Small intestine (tissue), 7 donors: Measurements from ENCODE around the gene ORC4. TPM values are rescaled to one million over a fixed set of nuclear protein-coding genes. Genes with fewer than 3 reads are reported as not detected.

Experiments
- DNase-seq, 2 donors: peaks; one replicate each; pipeline versions ENCODE4 v3.0.0 to v3.0.0-alpha.2; 2013
- FAIRE-seq: peaks from 2 replicates; lab custom pipeline; 2012; peaks lifted over from hg19 to GRCh38; lab: Jason Lieb, UNC
- H3K27ac ChIP-seq, 3 donors: one replicate each; pipeline ENCODE4 v1.5.1; 2013; ENCODE audit warnings: low read length in 2 of 3, mild to moderate bottlenecking in 2 of 3, control low read depth in 1 of 3, inconsistent platforms in 1 of 3, low read depth in 1 of 3, moderate library complexity in 1 of 3
- H3K27me3 ChIP-seq, 3 donors: one replicate each; pipeline ENCODE4 v1.6.1; 2013; ENCODE audit warnings: low read length in 3 of 3, inconsistent platforms in 1 of 3; ENCODE audit not compliant: control insufficient read depth in 3 of 3, insufficient read depth in 3 of 3
- H3K36me3 ChIP-seq, 3 donors: one replicate each; pipeline ENCODE4 v1.6.1; 2013; ENCODE audit warnings: low read length in 3 of 3, inconsistent platforms in 1 of 3, low read depth in 1 of 3, mild to moderate bottlenecking in 1 of 3, moderate library complexity in 1 of 3; ENCODE audit not compliant: control insufficient read depth in 3 of 3, insufficient read depth in 2 of 3
- H3K4me1 ChIP-seq, 3 donors: one replicate each; pipeline ENCODE4 v1.6.1; 2013; ENCODE audit warnings: low read length in 2 of 3, inconsistent platforms in 1 of 3, low read depth in 1 of 3, mild to moderate bottlenecking in 1 of 3, moderate library complexity in 1 of 3; ENCODE audit not compliant: control insufficient read depth in 3 of 3, insufficient read depth in 2 of 3
- H3K4me3 ChIP-seq, 3 donors: one replicate each; pipeline ENCODE4 v1.5.1; 2013; ENCODE audit warnings: low read length in 3 of 3, control low read depth in 1 of 3, inconsistent platforms in 1 of 3, low read depth in 1 of 3, mild to moderate bottlenecking in 1 of 3, moderate library complexity in 1 of 3
- H3K9me3 ChIP-seq, 2 donors: one replicate each; pipeline ENCODE4 v1.6.1; 2013; ENCODE audit warnings: low read depth in 1 of 2, low read length in 1 of 2; ENCODE audit not compliant: control insufficient read depth in 2 of 2, insufficient read depth in 1 of 2
- WGBS, 3 donors: extraction: QIAGEN DNeasy Blood & Tissue Kit; methylation state at CpG; one replicate each; pipeline ENCODE4 v1.1.7; 2013; 5-methylcytosine and 5-hydroxymethylcytosine counted together
- polyA plus RNA-seq, 4 donors: library from polyadenylated mRNA; stranded (reverse) in 3 of 4; unstranded in 1 of 4; fragments of 200-250 nt in 3 of 4; fragments of 120-200 nt in 1 of 4; gene quantifications; one replicate each; pipeline versions ENCODE4 v1.2.1 to v1.2.3, GENCODE V29; 2013
- donor health status: healthy with polysubstance abuse.
- donor health status: control.
- donor health status: control.
- donor health status: Bipolar disorder and iron deficiency.
- donor health status: healthy.

ORC4 gene
- polyA plus RNA-seq, 4 donors, result 10.1 to 47.7 (median 13.5) TPM

DNA sequence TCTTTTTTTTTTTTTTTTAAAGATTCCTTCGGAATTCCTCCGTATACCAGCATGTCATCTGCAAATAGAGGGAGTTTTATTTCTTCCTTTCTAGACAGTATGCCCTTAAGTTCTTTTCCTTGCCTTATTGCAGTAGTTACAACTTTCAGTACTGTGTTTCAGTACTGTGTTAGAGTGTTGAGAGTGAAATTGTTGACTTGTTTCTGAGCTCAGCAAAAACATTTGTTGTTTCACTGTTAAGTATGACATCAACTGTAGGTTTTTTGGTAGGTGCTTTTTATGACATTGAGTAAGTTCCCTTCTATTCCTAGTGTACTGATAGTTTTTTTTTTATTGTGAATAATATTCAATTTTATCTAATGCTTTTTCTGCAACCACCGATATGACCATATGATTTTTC lies 131.9 kb downstream of the ORC4 start:
- FAIRE-seq, result no peak
- no peak for DNase-seq
- Histone ChIP-seq H3K36me3 (no peaks in the 10 kb centered on the region), H3K9me3 (no peaks in the 10 kb centered on the region), H3K4me1 (no peaks in the 10 kb centered on the region), H3K27ac (no peak overlapping the region), H3K4me3 (no peak overlapping the region), H3K27me3 (no peaks in the 10 kb centered on the region)
- WGBS, 3 donors, result 74 to 87% (median 86%) methylated on average over 3 of the region's 3 CpGs

DNA sequence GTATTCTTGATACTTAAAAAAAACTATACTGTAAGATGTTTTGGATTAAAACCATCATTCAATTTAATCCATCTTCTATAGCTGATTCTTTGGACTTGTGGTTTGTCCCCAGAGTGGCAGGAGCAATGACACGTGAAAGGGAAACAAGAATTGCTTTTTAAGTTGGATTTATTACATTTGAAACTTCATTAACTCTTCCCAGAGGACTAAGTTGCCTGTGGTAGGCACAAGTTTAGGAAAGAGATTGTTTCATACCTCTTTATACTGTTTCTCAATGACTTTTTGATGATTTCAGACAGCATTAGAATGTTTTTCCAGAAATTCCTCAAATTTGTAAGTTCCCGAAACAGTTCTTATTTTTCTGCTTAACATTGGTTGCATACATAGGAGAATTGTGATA lies 134.4 kb downstream of the ORC4 start:
- WGBS, 3 donors, result 88 to 93% (median 92%) methylated on average over 2 of the region's 2 CpGs
- Histone ChIP-seq H3K36me3 (no peaks in the 10 kb centered on the region), H3K27ac (no peak overlapping the region), H3K9me3 (no peaks in the 10 kb centered on the region), H3K27me3 (no peaks in the 10 kb centered on the region), H3K4me1 (no peaks in the 10 kb centered on the region), H3K4me3 (no peak overlapping the region)
- no peak for FAIRE-seq
- DNase-seq, result no peak

DNA sequence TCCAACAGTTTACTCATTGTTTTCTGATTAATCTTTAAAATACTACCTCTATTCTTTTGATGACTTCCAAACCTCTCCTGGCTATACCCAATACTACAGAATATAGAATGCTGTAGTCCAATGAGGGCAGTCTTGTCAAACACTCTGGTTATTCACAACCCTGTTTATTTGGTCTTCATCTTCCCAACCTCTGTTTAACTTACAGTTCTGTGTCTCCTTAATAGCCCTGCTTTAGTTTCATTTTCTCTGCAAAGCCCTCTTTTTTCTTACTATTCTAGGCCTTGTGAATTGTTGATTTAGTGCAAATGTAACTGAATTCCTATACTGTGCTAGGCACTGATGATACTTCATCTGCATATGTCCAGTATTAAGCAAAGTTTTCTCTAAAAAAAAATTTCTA lies 135.7 kb downstream of the ORC4 start:
- Histone ChIP-seq H3K9me3 (no peaks in the 10 kb centered on the region), H3K27me3 (no peaks in the 10 kb centered on the region), H3K4me3 (no peak overlapping the region), H3K4me1 (peaks cover 0 to 3% (median 0%) of the 10 kb centered on the region in 3 donors), H3K27ac (no peak overlapping the region), H3K36me3 (no peaks in the 10 kb centered on the region)
- DNase-seq, result no peak
- no peak for FAIRE-seq

DNA sequence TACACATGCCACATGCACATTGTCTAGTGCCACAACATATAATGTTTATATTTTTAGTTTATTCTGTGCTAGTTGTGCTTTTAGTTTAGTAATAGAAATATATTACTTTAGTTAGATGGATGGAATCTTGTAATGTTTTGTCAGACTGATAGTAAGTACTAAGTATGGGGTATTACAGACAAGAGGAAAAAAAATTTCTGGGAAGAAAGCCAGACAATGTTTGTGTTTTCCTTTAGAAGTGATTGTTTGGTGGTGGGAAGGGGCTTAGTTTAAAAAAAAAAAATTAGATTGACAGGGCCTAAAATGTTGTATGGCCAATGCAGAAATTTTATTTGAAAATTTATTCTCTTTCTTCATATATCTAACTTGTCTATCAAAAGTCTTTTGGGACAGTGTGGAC lies 137.9 kb downstream of the ORC4 start:
- DNase-seq (no peak), FAIRE-seq (no peak)
- H3K27ac ChIP-seq, result no peak overlapping the region
- H3K36me3 ChIP-seq, result no peaks in the 10 kb centered on the region
- no peaks in the 10 kb centered on the region for H3K27me3 ChIP-seq
- no peak overlapping the region for H3K4me3 ChIP-seq
- peaks cover 0 to 3% (median 2%) of the 10 kb centered on the region in 3 donors for H3K4me1 ChIP-seq
- no peaks in the 10 kb centered on the region for H3K9me3 ChIP-seq

Other genes with a start within 250 kb of the ORC4 start
- gene ACVR2A, start 175.7 kb downstream of the ORC4 start, polyA plus RNA-seq, result 10 to 100 TPM in 2 of 4 donors, 1 to 10 TPM in 2; 8.0 to 22.2 (median 9.8) TPM
- 10 to 100 TPM in 1 of 4 donors, 1 to 10 TPM in 3; 2.7 to 19.2 (median 4.7) TPM for gene MBD5, start 354 bp upstream of the ORC4 start, polyA plus RNA-seq